IPS-15b (cell line): ENCODE measurements around the gene DMD.

Experiments used
- H3K27me3 ChIP-seq: one replicate; pipeline ENCODE4 v1.6.1; 2013; ENCODE audit warnings: low read length; ENCODE audit not compliant: control insufficient read depth, insufficient read depth
- H3K36me3 ChIP-seq: one replicate; pipeline ENCODE4 v1.6.1; 2013; ENCODE audit warnings: low read length; ENCODE audit not compliant: control insufficient read depth, insufficient read depth
- H3K4me1 ChIP-seq: one replicate; pipeline ENCODE4 v1.6.1; 2013; ENCODE audit warnings: mild to moderate bottlenecking, low read length; ENCODE audit not compliant: control insufficient read depth, insufficient read depth
- H3K4me3 ChIP-seq: one replicate; pipeline ENCODE4 v1.5.1; 2013; ENCODE audit warnings: low read depth, low read length
- H3K9ac ChIP-seq: one replicate; pipeline ENCODE4 v1.6.1; 2013; ENCODE audit warnings: low read depth, mild to moderate bottlenecking, low read length
- H3K9me3 ChIP-seq: one replicate; pipeline ENCODE4 v1.6.1; 2013; ENCODE audit warnings: mild to moderate bottlenecking, low read length; ENCODE audit not compliant: control insufficient read depth, insufficient read depth

Gene DMD

GRCh38 chrX:31837445-31838049 lies 1373.8 kb downstream of the DMD start:
- no peaks in the 10 kb centered on the region for H3K9me3 ChIP-seq
- no peaks in the 10 kb centered on the region for H3K27me3 ChIP-seq
- H3K4me1 ChIP-seq: no peaks in the 10 kb centered on the region
- H3K9ac ChIP-seq: no peak overlapping the region
- no peak overlapping the region for H3K4me3 ChIP-seq
- H3K36me3 ChIP-seq: no peaks in the 10 kb centered on the region

GRCh38 chrX:31836479-31836878 lies 1374.9 kb downstream of the DMD start:
- Histone ChIP-seq H3K27me3 (no peaks in the 10 kb centered on the region), H3K4me1 (no peaks in the 10 kb centered on the region), H3K9ac (no peak overlapping the region), H3K9me3 (no peaks in the 10 kb centered on the region), H3K4me3 (no peak overlapping the region), H3K36me3 (no peaks in the 10 kb centered on the region)

GRCh38 chrX:31832263-31832662 lies 1379.1 kb downstream of the DMD start:
- H3K36me3 ChIP-seq: no peaks in the 10 kb centered on the region
- no peak overlapping the region for H3K9ac ChIP-seq
- no peak overlapping the region for H3K4me3 ChIP-seq
- no peaks in the 10 kb centered on the region for H3K4me1 ChIP-seq
- no peaks in the 10 kb centered on the region for H3K27me3 ChIP-seq
- no peaks in the 10 kb centered on the region for H3K9me3 ChIP-seq

- no peak overlapping the region for H3K9ac ChIP-seq
- no peaks in the 10 kb centered on the region for H3K9me3 ChIP-seq
- no peaks in the 10 kb centered on the region for H3K4me1 ChIP-seq
- H3K4me3 ChIP-seq: no peak overlapping the region
- H3K27me3 ChIP-seq: no peaks in the 10 kb centered on the region
- no peaks in the 10 kb centered on the region for H3K36me3 ChIP-seq
These were observed 1390.7 kb downstream of the DMD start for GRCh38 chrX:31820430-31821210.

- no peaks in the 10 kb centered on the region for H3K27me3 ChIP-seq
- H3K36me3 ChIP-seq: no peaks in the 10 kb centered on the region
- H3K9me3 ChIP-seq: no peaks in the 10 kb centered on the region
- H3K9ac ChIP-seq: no peak overlapping the region
- H3K4me1 ChIP-seq: no peaks in the 10 kb centered on the region
- H3K4me3 ChIP-seq: no peak overlapping the region
These were observed 1391.9 kb downstream of the DMD start for GRCh38 chrX:31819455-31819854.

- Histone ChIP-seq H3K4me3 (no peak overlapping the region), H3K36me3 (no peaks in the 10 kb centered on the region), H3K4me1 (peaks cover 3% of the 10 kb centered on the region), H3K9me3 (no peaks in the 10 kb centered on the region), H3K9ac (no peak overlapping the region), H3K27me3 (no peaks in the 10 kb centered on the region)
These were observed 1400.2 kb downstream of the DMD start for GRCh38 chrX:31811106-31811505.

- Histone ChIP-seq H3K36me3 (no peaks in the 10 kb centered on the region), H3K27me3 (no peaks in the 10 kb centered on the region), H3K9ac (no peak overlapping the region), H3K4me3 (no peak overlapping the region), H3K4me1 (peaks cover 3% of the 10 kb centered on the region), H3K9me3 (no peaks in the 10 kb centered on the region)
These were observed 1403.0 kb downstream of the DMD start for GRCh38 chrX:31808357-31808756.

GRCh38 chrX:31807165-31807564 lies 1404.2 kb downstream of the DMD start:
- H3K9ac ChIP-seq: no peak overlapping the region
- no peaks in the 10 kb centered on the region for H3K9me3 ChIP-seq
- no peaks in the 10 kb centered on the region for H3K36me3 ChIP-seq
- H3K27me3 ChIP-seq: no peaks in the 10 kb centered on the region
- H3K4me3 ChIP-seq: no peak overlapping the region
- peaks cover 3% of the 10 kb centered on the region for H3K4me1 ChIP-seq

- Histone ChIP-seq H3K4me3 (no peak overlapping the region), H3K9ac (no peak overlapping the region), H3K9me3 (no peaks in the 10 kb centered on the region), H3K36me3 (no peaks in the 10 kb centered on the region), H3K4me1 (peaks cover 3% of the 10 kb centered on the region), H3K27me3 (no peaks in the 10 kb centered on the region)
These were observed 1405.6 kb downstream of the DMD start for GRCh38 chrX:31805781-31806180.

- Histone ChIP-seq H3K9ac (no peak overlapping the region), H3K36me3 (no peaks in the 10 kb centered on the region), H3K9me3 (no peaks in the 10 kb centered on the region), H3K4me1 (no peaks in the 10 kb centered on the region), H3K27me3 (no peaks in the 10 kb centered on the region), H3K4me3 (no peak overlapping the region)
These were observed 1411.1 kb downstream of the DMD start for GRCh38 chrX:31800219-31800618.

- Histone ChIP-seq H3K4me1 (no peaks in the 10 kb centered on the region), H3K36me3 (no peaks in the 10 kb centered on the region), H3K9me3 (no peaks in the 10 kb centered on the region), H3K9ac (no peak overlapping the region), H3K4me3 (no peak overlapping the region), H3K27me3 (no peaks in the 10 kb centered on the region)
These were observed 1414.7 kb downstream of the DMD start for GRCh38 chrX:31796624-31797023.

GRCh38 chrX:31747411-31747810 lies 1463.9 kb downstream of the DMD start:
- Histone ChIP-seq H3K4me1 (no peaks in the 10 kb centered on the region), H3K4me3 (no peak overlapping the region), H3K27me3 (no peaks in the 10 kb centered on the region), H3K36me3 (no peaks in the 10 kb centered on the region), H3K9me3 (no peaks in the 10 kb centered on the region), H3K9ac (no peak overlapping the region)
